HG03175 (cell line): ENCODE measurements around the gene CISH.

Experiments used
- ATAC-seq: cut with Tn5 transposase; IDR thresholded peaks from one replicate; pipeline ENCODE4 v1.9.1; 2021; ENCODE audit warnings: mild to moderate bottlenecking, moderate library complexity; ENCODE audit not compliant: unreplicated experiment

CISH gene

GRCh38 chr3:50615190-50615589 lies 3.6 kb upstream of the CISH start:
- no peak for ATAC-seq

- ATAC-seq, result no peak
Observed at GRCh38 chr3:50612970-50613846, 1.6 kb upstream of the CISH start.

- peak; percentile 9 for ATAC-seq
Observed at GRCh38 chr3:50612234-50612882, 784 bp upstream of the CISH start.

GRCh38 chr3:50610992-50611463 lies 546 bp downstream of the CISH start:
- ATAC-seq, result no peak

- ATAC-seq, result no peak
Observed at GRCh38 chr3:50610181-50610971, 1.2 kb downstream of the CISH start.

GRCh38 chr3:50609763-50610085 lies 1.9 kb downstream of the CISH start:
- no peak for ATAC-seq

- ATAC-seq, result no peak
Observed at GRCh38 chr3:50609071-50609762, 2.4 kb downstream of the CISH start.

GRCh38 chr3:50608278-50608677 lies 3.3 kb downstream of the CISH start:
- ATAC-seq, result no peak

- no peak for ATAC-seq
Observed at GRCh38 chr3:50607271-50608091, 4.1 kb downstream of the CISH start.

GRCh38 chr3:50606596-50606995 lies 5.0 kb downstream of the CISH start:
- ATAC-seq, result no peak

- no peak for ATAC-seq
Observed at GRCh38 chr3:50605901-50606326, 5.7 kb downstream of the CISH start.

- ATAC-seq, result no peak
Observed at GRCh38 chr3:50604628-50605588, 6.7 kb downstream of the CISH start.

GRCh38 chr3:50604110-50604621 lies 7.4 kb downstream of the CISH start:
- ATAC-seq, result no peak

GRCh38 chr3:50603261-50604109 lies 8.1 kb downstream of the CISH start:
- no peak for ATAC-seq

- no peak for ATAC-seq
Observed at GRCh38 chr3:50602595-50603191, 8.9 kb downstream of the CISH start.

- ATAC-seq, result peak; percentile 87
Observed at GRCh38 chr3:50600841-50601591, 10.6 kb downstream of the CISH start.
